Fibroblast of lung (primary cell): ENCODE results near the gene ANKRD40. TPM values are rescaled to one million over a fixed set of nuclear protein-coding genes. Genes with fewer than 3 reads are reported as not detected.
A peak's percentile ranks its signal among the peaks of the same experiment; 100 is the strongest.
"Not testable (repeated sequence)": the region's sequence is repeated elsewhere in the genome, so short reads cannot be mapped to it uniquely, and the experiment has no call there.

Experiments
- DNase-seq, 2 donors: peaks; one replicate each; pipeline versions ENCODE4 v3.0.0 to v3.0.0-alpha.2; 2010; ENCODE audit warnings: low read depth in 2 of 2
- H2AFZ ChIP-seq: 2 replicates; pipeline ENCODE4 v1.5.1; 2012; ENCODE audit warnings: low read length, control low read depth, inconsistent platforms
- H3K27ac ChIP-seq: 2 replicates; pipeline ENCODE4 v1.5.1; 2011; ENCODE audit warnings: low read length, control low read depth; ENCODE audit not compliant: insufficient read depth
- H3K27me3 ChIP-seq: 2 replicates; pipeline ENCODE4 v1.5.1; 2011; ENCODE audit warnings: mild to moderate bottlenecking, low read length; ENCODE audit not compliant: control insufficient read depth, insufficient read depth
- H3K36me3 ChIP-seq: 2 replicates; pipeline ENCODE4 v1.5.1; 2011; ENCODE audit warnings: low read length; ENCODE audit not compliant: control insufficient read depth, insufficient read depth
- H3K4me1 ChIP-seq: 2 replicates; pipeline ENCODE4 v1.5.1; 2011; ENCODE audit warnings: low read length; ENCODE audit not compliant: control insufficient read depth, insufficient read depth; ENCODE audit errors: extremely low read depth
- H3K4me2 ChIP-seq: 2 replicates; pipeline ENCODE4 v1.5.1; 2011; ENCODE audit warnings: low read length, control low read depth; ENCODE audit not compliant: insufficient read depth; ENCODE audit errors: extremely low read depth
- H3K4me3 ChIP-seq, 4 experiments: fragments of 200-600 bp in 1 of 4; sonication (generic) in 1 of 4; replicated peaks in 1 of 4; 2 replicates each; pipeline ENCODE4 v1.5.1; 2011 to 2016; ENCODE audit warnings: low read length in 4 of 4, low read depth in 3 of 4, mild to moderate bottlenecking in 3 of 4, control low read depth in 2 of 4, inconsistent platforms in 1 of 4, mixed read lengths in 1 of 4; ENCODE audit not compliant: insufficient read depth in 1 of 4; ENCODE audit errors: control extremely low read depth in 1 of 4
- H3K79me2 ChIP-seq: 2 replicates; pipeline ENCODE4 v1.5.1; 2012; ENCODE audit warnings: mild to moderate bottlenecking, low read length, inconsistent platforms; ENCODE audit not compliant: control insufficient read depth, insufficient read depth
- H3K9ac ChIP-seq: 2 replicates; pipeline ENCODE4 v1.5.1; 2011; ENCODE audit warnings: mild to moderate bottlenecking, low read length, control low read depth; ENCODE audit not compliant: insufficient read depth
- H3K9me3 ChIP-seq: 2 replicates; pipeline ENCODE4 v1.5.1; 2012; ENCODE audit warnings: low read depth, low read length; ENCODE audit not compliant: control insufficient read depth, insufficient read depth
- H4K20me1 ChIP-seq: 2 replicates; pipeline ENCODE4 v1.5.1; 2011; ENCODE audit warnings: low read length; ENCODE audit not compliant: control insufficient read depth, insufficient read depth; ENCODE audit errors: extremely low read depth
- EZH2 ChIP-seq: IDR thresholded peaks from 2 replicates; pipeline ENCODE4 v1.5.1; 2012; ENCODE audit warnings: low read length, control low read depth, mild to moderate bottlenecking; ENCODE audit errors: missing control alignments
- polyA plus RNA-seq, 2 donors: library from polyadenylated mRNA; depleted of rRNA in 1 of 2; stranded (reverse) in 1 of 2; unstranded in 1 of 2; fragments of >200 nt; gene quantifications; 2 replicates each; pipeline ENCODE4 v1.2.1, GENCODE V29; 2011 to 2012; ENCODE audit warnings: missing spikeins in 1 of 2
- total RNA-seq: library from RNA; depleted of rRNA; stranded (reverse); fragments of >200 nt; gene quantifications from 2 replicates; pipeline ENCODE4 v1.2.1, GENCODE V29; 2014
- TF ChIP-seq, protein P1 (sequence below), 2 donors: IDR thresholded peaks in 1 of 2; conservative IDR thresholded peaks in 1 of 2; 1 replicate in 1 of 2; 2 replicates in 1 of 2; pipeline ENCODE4 v1.5.1; 2011 to 2012; ENCODE audit warnings: low read length in 2 of 2, control low read depth in 1 of 2, inconsistent platforms in 1 of 2, low read depth in 1 of 2, mild to moderate bottlenecking in 1 of 2

ANKRD40 gene
- total and polyA plus RNA-seq, 2 donors (not counting 1 experiment from before 2014, with no cell fraction given), result 34.5 to 59.9 TPM

DNA sequence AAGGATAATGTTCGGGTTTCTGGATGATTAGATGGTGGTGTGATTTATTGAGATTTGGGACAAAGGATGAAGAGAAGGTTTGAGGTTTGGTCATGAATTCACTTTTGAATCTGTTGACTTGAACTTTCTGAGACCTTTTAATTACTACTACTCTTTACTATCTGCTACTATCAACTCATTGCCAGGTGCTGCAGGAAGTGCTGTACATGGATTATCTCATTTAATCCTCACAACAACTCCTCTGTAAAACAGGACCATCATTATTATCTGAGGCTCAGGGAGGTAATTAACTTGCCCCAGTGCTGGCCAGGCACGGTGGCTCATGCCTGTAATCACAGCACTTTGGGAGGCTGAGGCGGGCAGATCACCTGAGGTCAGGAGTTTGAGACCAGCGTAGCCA lies 2.9 kb upstream of the ANKRD40 start:
- H3K36me3 ChIP-seq, result no peaks in the 10 kb centered on the region
- H3K27me3 ChIP-seq, result no peaks in the 10 kb centered on the region
- H3K9me3 ChIP-seq, result no peaks in the 10 kb centered on the region

GRCh38 chr17:50710025-50710424 lies 2.3 kb upstream of the ANKRD40 start:
- H3K27ac ChIP-seq, result no peak overlapping the region
- no peak overlapping the region for H3K4me3 ChIP-seq
- no peaks in the 10 kb centered on the region for H3K9me3 ChIP-seq
- no peak overlapping the region for H3K9ac ChIP-seq
- TF ChIP-seq, protein P1, sequence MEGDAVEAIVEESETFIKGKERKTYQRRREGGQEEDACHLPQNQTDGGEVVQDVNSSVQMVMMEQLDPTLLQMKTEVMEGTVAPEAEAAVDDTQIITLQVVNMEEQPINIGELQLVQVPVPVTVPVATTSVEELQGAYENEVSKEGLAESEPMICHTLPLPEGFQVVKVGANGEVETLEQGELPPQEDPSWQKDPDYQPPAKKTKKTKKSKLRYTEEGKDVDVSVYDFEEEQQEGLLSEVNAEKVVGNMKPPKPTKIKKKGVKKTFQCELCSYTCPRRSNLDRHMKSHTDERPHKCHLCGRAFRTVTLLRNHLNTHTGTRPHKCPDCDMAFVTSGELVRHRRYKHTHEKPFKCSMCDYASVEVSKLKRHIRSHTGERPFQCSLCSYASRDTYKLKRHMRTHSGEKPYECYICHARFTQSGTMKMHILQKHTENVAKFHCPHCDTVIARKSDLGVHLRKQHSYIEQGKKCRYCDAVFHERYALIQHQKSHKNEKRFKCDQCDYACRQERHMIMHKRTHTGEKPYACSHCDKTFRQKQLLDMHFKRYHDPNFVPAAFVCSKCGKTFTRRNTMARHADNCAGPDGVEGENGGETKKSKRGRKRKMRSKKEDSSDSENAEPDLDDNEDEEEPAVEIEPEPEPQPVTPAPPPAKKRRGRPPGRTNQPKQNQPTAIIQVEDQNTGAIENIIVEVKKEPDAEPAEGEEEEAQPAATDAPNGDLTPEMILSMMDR (conservative IDR thresholded peaks at IDR 0.05 in 1 of 2, IDR thresholded peaks at IDR 0.05 in 1 of 2; ENCODE audit: low read depth in 1 of 2, low read length in 2 of 2), result no peak
- TF ChIP-seq EZH2, result no peak
- no peaks in the 10 kb centered on the region for H3K36me3 ChIP-seq
- H2AFZ ChIP-seq, result no peak overlapping the region
- no peak for DNase-seq
- peaks cover 27% of the 10 kb centered on the region for H3K79me2 ChIP-seq
- H3K4me1 ChIP-seq, result peaks cover 9% of the 10 kb centered on the region
- H3K27me3 ChIP-seq, result no peaks in the 10 kb centered on the region
- H3K4me2 ChIP-seq, result no peak overlapping the region
- no peaks in the 10 kb centered on the region for H4K20me1 ChIP-seq

More for the DNA sequence above, 2.9 kb upstream of the ANKRD40 start:
- Histone ChIP-seq H2AFZ (no peak overlapping the region), H4K20me1 (no peaks in the 10 kb centered on the region), H3K4me3 (no peak overlapping the region), H3K27ac (no peak overlapping the region), H3K4me1 (peaks cover 9% of the 10 kb centered on the region), H3K9ac (no peak overlapping the region), H3K4me2 (no peak overlapping the region), H3K79me2 (peaks cover 21% of the 10 kb centered on the region)
- no peak for TF ChIP-seq EZH2
- TF ChIP-seq, protein P1 (conservative IDR thresholded peaks at IDR 0.05 in 1 of 2, IDR thresholded peaks at IDR 0.05 in 1 of 2; ENCODE audit: low read depth in 1 of 2, low read length in 2 of 2), result no peak
- DNase-seq, result no peak

DNA sequence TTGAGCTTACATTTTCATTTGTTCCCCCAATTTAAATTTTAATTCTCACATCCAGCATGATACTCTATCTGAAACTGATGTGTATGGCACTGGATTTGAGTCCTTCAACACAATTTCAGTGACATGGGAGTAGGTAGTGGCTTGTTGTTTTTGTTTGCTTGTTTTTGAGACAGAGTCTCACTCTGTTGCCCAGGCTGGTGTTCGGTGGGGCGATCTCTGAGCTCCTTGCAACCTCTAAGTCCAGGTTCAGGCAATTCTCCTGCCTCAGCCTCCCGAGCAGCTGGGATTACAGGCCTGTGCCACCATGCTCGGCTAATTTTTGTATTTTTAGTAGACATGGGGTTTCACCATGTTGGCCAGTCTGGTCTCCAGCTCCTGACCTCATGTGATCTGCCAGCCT lies 1.3 kb upstream of the ANKRD40 start:
- not testable (repeated sequence) for H3K4me1 ChIP-seq, H3K9ac ChIP-seq, H3K27me3 ChIP-seq, H3K9me3 ChIP-seq, DNase-seq, H3K36me3 ChIP-seq, H4K20me1 ChIP-seq
- Histone ChIP-seq H3K4me2 (peak overlapping the region; percentile 93), H3K79me2 (peaks cover 33% of the 10 kb centered on the region), H3K27ac (peak overlapping the region; percentile 92), H3K4me3 (peak overlapping the region in 1 of 4 experiments; percentile 75), H2AFZ (peak overlapping the region; percentile 72)
